Measurements from ENCODE around the gene SYDE1.
A peak's percentile ranks its signal among the peaks of the same experiment; 100 is the strongest.
"Not testable (repeated sequence)": the region's sequence is repeated elsewhere in the genome, so short reads cannot be mapped to it uniquely, and the experiment has no call there.

SYDE1 gene

DNA sequence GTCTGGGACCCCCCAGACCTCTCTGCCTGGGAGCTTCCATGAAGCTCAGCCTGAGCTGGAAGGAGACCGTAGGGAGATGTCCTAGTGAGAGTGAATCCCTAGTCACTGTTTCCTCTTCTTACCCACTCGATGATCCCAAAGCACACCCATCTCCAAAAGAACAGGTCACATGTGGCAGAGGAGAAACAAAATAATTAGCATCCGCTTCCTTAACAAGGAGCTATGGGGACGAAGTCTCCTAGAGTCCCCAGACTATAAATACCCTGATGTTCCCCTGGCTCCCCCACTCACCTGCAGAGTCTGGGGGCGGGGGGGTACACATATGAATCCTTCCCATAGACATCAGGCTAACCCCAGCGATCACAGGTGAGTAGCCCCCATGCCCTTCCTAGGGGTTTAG, 25.3 kb upstream of the SYDE1 start, which contains the start of gene OR1I1:
Gene OR1I1 (plus strand): TSS at position 301 of the 400 bp plus-strand sequence. CDS start 4,855 bp downstream, outside the sequence.
- TF ChIP-seq, protein P1, sequence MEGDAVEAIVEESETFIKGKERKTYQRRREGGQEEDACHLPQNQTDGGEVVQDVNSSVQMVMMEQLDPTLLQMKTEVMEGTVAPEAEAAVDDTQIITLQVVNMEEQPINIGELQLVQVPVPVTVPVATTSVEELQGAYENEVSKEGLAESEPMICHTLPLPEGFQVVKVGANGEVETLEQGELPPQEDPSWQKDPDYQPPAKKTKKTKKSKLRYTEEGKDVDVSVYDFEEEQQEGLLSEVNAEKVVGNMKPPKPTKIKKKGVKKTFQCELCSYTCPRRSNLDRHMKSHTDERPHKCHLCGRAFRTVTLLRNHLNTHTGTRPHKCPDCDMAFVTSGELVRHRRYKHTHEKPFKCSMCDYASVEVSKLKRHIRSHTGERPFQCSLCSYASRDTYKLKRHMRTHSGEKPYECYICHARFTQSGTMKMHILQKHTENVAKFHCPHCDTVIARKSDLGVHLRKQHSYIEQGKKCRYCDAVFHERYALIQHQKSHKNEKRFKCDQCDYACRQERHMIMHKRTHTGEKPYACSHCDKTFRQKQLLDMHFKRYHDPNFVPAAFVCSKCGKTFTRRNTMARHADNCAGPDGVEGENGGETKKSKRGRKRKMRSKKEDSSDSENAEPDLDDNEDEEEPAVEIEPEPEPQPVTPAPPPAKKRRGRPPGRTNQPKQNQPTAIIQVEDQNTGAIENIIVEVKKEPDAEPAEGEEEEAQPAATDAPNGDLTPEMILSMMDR (IDR thresholded peaks at IDR 0.05) = no peak
- no peak for TF ChIP-seq ZFX (IDR thresholded peaks at IDR 0.05; ENCODE audit: borderline replicate concordance)
- H3K27ac ChIP-seq = no peak within 1 kb of the TSS

DNA sequence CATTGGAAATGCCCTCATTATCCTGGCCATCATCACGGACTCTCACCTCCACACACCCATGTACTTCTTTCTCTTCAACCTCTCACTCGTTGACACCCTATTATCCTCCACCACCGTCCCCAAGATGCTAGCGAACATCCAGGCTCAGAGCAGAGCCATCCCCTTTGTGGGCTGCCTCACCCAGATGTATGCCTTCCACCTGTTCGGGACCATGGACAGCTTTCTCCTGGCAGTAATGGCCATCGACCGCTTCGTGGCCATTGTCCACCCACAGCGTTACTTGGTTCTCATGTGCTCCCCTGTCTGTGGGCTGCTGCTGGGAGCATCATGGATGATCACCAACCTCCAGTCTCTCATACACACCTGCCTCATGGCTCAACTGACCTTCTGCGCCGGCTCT, 20.0 kb upstream of the SYDE1 start:
- no peak for TF ChIP-seq ZFX (IDR thresholded peaks at IDR 0.05; ENCODE audit: borderline replicate concordance)
- TF ChIP-seq, protein P1 (IDR thresholded peaks at IDR 0.05) = no peak
- H3K27ac ChIP-seq = no peak overlapping the region

DNA sequence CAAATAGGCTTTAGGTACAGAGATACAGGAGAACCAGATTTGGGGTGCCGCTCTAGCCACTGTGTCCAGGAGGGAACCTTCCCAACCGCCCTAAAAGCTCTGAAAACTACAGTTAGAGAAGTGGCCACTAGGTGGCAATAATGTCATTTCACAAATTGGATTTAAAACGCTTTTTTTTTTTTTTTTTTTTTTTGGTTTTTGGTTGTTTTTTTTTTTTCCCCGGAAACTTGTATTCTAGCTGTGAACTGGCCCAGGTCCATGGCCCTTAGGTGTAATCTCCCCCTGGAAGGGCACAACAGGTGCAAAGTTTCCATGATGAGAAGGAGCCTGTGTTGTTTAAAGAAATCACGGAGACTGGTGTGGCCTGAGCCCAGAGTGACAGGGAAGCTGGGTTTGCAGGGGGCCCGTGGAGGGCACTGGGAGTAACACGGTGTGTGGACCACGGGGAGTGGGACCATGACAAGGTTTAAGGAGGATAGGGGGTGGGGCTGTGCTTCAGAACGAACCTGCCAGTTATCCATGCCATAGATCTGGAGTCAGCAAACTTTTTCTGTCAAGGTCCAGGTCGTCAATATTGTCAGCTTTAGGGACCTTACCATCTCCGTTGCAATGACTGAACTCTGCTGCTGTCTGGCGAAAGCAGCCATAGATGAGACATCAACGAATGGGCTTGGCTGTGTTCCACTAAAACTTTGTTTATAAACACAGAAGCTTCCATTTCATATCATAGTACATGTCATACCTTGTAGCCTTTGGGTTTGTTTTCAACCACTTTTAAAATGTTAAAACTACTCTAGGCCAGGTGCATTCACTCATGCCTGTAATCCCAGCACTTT, 15.1 kb upstream of the SYDE1 start:
- TF ChIP-seq ZFX (IDR thresholded peaks at IDR 0.05; ENCODE audit: borderline replicate concordance) = no peak
- TF ChIP-seq, protein P1 (IDR thresholded peaks at IDR 0.05) = peak; percentile 73
- H3K27ac ChIP-seq = no peak overlapping the region

DNA sequence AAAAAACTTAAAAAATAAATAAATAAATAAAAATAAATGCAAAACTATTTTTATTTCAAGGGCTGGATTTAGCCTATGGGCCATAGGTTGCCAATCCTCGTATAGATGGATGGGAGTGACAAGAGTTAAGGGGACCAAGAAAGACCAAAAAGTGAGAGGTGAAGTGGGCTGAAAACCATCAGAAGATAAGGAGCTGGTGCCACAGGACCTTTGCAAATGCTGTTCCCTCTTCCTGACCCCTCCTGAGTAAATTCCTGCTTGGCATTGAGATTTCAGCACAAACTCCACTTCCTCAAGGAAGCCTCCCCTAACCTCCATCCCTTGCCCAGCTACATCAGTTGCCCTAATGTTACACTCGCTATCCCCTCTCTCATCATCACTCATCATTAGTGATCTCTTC, 14.2 kb upstream of the SYDE1 start:
- no peak for TF ChIP-seq ZFX (IDR thresholded peaks at IDR 0.05; ENCODE audit: borderline replicate concordance)
- TF ChIP-seq, protein P1 (IDR thresholded peaks at IDR 0.05) = no peak
- H3K27ac ChIP-seq = no peak overlapping the region

DNA sequence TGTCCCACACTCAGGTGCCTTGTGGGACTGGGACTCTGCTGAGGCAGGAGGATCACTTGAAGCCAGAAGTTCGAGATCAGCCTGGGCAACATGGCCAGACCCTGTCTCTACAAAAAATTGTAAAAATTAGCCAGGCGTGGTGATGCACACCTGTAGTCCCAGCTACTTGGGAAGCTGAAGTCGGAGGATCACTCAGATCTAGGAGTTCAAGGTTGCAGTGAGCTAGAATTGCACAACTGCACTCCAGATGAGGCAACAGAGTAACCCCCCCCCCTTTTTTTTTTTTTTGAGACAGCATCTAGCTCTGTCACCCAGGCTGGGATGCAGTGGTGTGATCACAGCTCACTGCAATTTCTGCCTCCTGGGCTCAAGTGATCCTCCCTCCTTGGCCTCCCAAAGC, 11.0 kb upstream of the SYDE1 start:
- no peak for TF ChIP-seq ZFX (IDR thresholded peaks at IDR 0.05; ENCODE audit: borderline replicate concordance)
- TF ChIP-seq, protein P1 (IDR thresholded peaks at IDR 0.05) = no peak
- no peak overlapping the region for H3K27ac ChIP-seq

DNA sequence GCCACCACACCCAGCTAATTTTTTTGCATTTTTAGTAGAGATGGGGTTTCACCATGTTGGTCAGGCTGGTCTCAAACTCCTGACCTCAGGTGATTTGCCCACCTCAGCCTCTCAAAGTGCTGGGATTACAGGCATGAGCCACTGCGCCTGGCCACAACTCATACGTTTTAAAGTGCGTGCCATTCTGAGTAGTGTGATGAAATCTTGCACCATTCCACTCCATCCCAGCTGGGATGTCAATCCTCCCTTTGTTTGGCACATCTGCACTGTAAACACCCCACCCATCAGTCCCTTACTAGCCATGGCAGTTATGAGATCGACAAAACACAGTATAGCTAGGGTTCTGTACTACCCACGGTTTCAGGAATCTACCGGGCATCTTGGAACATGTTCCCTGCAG, 9.2 kb upstream of the SYDE1 start:
- H3K27ac ChIP-seq = not testable (repeated sequence)

DNA sequence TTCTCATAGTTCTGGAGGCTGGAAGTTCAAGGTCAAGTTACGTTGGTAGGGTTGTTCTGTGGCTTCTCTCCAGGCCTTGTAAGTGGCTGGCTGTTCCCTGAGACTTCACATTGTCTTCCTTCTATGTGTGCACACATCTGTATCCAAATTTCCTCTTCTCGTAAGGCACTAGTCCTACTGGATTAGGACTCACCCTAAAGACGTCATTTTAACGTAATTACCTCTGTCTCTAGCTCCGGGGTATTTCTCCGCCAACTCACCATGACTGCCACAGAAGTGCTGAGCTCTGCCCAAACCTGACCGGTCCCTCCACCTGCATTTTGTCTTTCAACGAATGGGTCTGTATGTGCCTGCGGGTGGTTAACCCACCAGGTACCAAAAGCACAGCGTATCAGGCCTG, 8.7 kb upstream of the SYDE1 start:
- no peak overlapping the region for H3K27ac ChIP-seq
- TF ChIP-seq, protein P1 (IDR thresholded peaks at IDR 0.05) = no peak
- TF ChIP-seq ZFX (IDR thresholded peaks at IDR 0.05; ENCODE audit: borderline replicate concordance) = no peak

All from 22Rv1 (cell line).